A549 (cell line): ENCODE results near the gene ENO3. TPM values are rescaled to one million over a fixed set of nuclear protein-coding genes. Genes with fewer than 3 reads are reported as not detected.
A peak's percentile ranks its signal among the peaks of the same experiment; 100 is the strongest.
"Not testable (repeated sequence)": the region's sequence is repeated elsewhere in the genome, so short reads cannot be mapped to it uniquely, and the experiment has no call there.

ENCODE experiments used
- ATAC-seq, 2 experiments: fragments of 200-7000 bp in 1 of 2; fragments of >200 bp in 1 of 2; cut with Nextera tagmentation in 1 of 2; cut with Tn5 transposase in 1 of 2; 3 replicates each; pipeline versions ENCODE4 v1.8.0 to v1.9.1; 2018 to 2020; ENCODE audit warnings: mild to moderate bottlenecking in 1 of 2, moderate library complexity in 1 of 2
- CTCF ChIA-PET: fragments of 300-600 bp; sonication (Branson Sonifier 250); formaldehyde crosslinking; extraction: SDS; loops from one replicate; lab custom pipeline; 2021; ENCODE audit warnings: antibody characterized with exemption, inconsistent platforms; lab: Yijun Ruan, JAX
- POLR2A ChIA-PET: fragments of 350-600 bp; formaldehyde crosslinking; extraction: SDS; loops from one replicate; lab custom pipeline; 2021; ENCODE audit warnings: antibody characterized with exemption, inconsistent platforms; lab: Yijun Ruan, JAX
- DNase-seq, 2 experiments: peaks; one replicate each; pipeline versions ENCODE4 v3.0.0 to v3.0.0-alpha.2; 2011 to 2016; ENCODE audit warnings: low read depth in 1 of 2, low spot score in 1 of 2
- FAIRE-seq: peaks from 2 replicates; lab custom pipeline; 2011; peaks lifted over from hg19 to GRCh38; lab: Jason Lieb, UNC
- H3K27ac ChIP-seq, 2 experiments: fragments of >200 bp; sonication (Bioruptor Twin); formaldehyde crosslinking; 3 replicates each; pipeline ENCODE4 v1.5.1; 2016 to 2017
- H3K4me1 ChIP-seq: fragments of >200 bp; sonication (Bioruptor Twin); formaldehyde crosslinking; 3 replicates; pipeline ENCODE4 v1.6.1; 2016
- H3K4me2 ChIP-seq: fragments of >200 bp; sonication (Bioruptor Twin); formaldehyde crosslinking; 3 replicates; pipeline ENCODE4 v1.6.1; 2016
- H3K4me3 ChIP-seq: fragments of >200 bp; sonication (Bioruptor Twin); formaldehyde crosslinking; 3 replicates; pipeline ENCODE4 v1.5.1; 2016
- H3K9me3 ChIP-seq: fragments of >200 bp; sonication (Bioruptor Twin); formaldehyde crosslinking; 3 replicates; pipeline ENCODE4 v1.6.1; 2016
- CBX2 ChIP-seq: fragments of 200-600 bp; sonication (generic); IDR thresholded peaks from 2 replicates; pipeline ENCODE4 v1.6.1; 2016; ENCODE audit warnings: low read depth, mild to moderate bottlenecking, borderline replicate concordance
- CEBPB ChIP-seq, 2 experiments: fragments of >200 bp in 1 of 2; sonication (Bioruptor Twin) in 1 of 2; formaldehyde crosslinking in 1 of 2; IDR thresholded peaks; 2 replicates each; pipeline ENCODE4 v1.6.1; 2012 to 2016
- CHD4 ChIP-seq: fragments of 200-600 bp; sonication (generic); IDR thresholded peaks from 2 replicates; pipeline ENCODE4 v1.6.1; 2016; ENCODE audit warnings: antibody characterized with exemption, mild to moderate bottlenecking, borderline replicate concordance
- CTCF ChIP-seq: fragments of >200 bp; sonication (Bioruptor Twin); formaldehyde crosslinking; IDR thresholded peaks from 3 replicates; pipeline ENCODE4 v1.5.1; 2016
- FOSL2 ChIP-seq, 2 experiments: fragments of 450-650 bp in 1 of 2; fragments of >200 bp in 1 of 2; sonication (Bioruptor Twin) in 1 of 2; formaldehyde crosslinking; IDR thresholded peaks; 2 replicates each; pipeline versions ENCODE4 v1.5.0 to v1.6.1; 2016 to 2020; ENCODE audit warnings: mild to moderate bottlenecking in 1 of 2, moderate library complexity in 1 of 2
- HES2 ChIP-seq: fragments of >200 bp; sonication (Bioruptor Twin); formaldehyde crosslinking; IDR thresholded peaks from 2 replicates; pipeline ENCODE4 v1.6.1; 2016
- HOXB13 ChIP-seq: fragments of 250-450 bp; sonication (Bioruptor Pico); IDR thresholded peaks from 2 replicates; pipeline ENCODE4 v1.5.0; 2020; ENCODE audit warnings: low read depth, mild to moderate bottlenecking, moderate library complexity
- KDM1A ChIP-seq: fragments of 200-600 bp; sonication (generic); IDR thresholded peaks from 2 replicates; pipeline ENCODE4 v1.6.1; 2016; ENCODE audit warnings: low read depth, mild to moderate bottlenecking
- KDM5A ChIP-seq: fragments of 200-600 bp; sonication (generic); IDR thresholded peaks from 2 replicates; pipeline ENCODE4 v1.6.1; 2016; ENCODE audit warnings: antibody characterized with exemption, mild to moderate bottlenecking
- MAX ChIP-seq: IDR thresholded peaks from 2 replicates; pipeline ENCODE4 v1.6.1; 2012
- MAZ ChIP-seq: fragments of 150-350 bp; IDR thresholded peaks from 2 replicates; pipeline ENCODE4 v1.6.1; 2014; ENCODE audit warnings: antibody characterized with exemption, low read depth, low read length, borderline replicate concordance
- SMC3 ChIP-seq: fragments of >200 bp; sonication (Bioruptor Twin); formaldehyde crosslinking; IDR thresholded peaks from 3 replicates; pipeline ENCODE4 v1.6.1; 2018; ENCODE audit warnings: inconsistent platforms
- TFCP2L1 ChIP-seq: fragments of 250-450 bp; sonication (Bioruptor Pico); IDR thresholded peaks from 2 replicates; pipeline ENCODE4 v1.5.0; 2021; ENCODE audit warnings: mild to moderate bottlenecking
- TP53 ChIP-seq: fragments of 250-450 bp; sonication (Bioruptor Pico); IDR thresholded peaks from 2 replicates; pipeline ENCODE4 v1.5.0; 2021; ENCODE audit warnings: mild to moderate bottlenecking, moderate library complexity
- USF2 ChIP-seq: fragments of 450-650 bp; IDR thresholded peaks from 2 replicates; pipeline ENCODE4 v1.6.1; 2014; ENCODE audit warnings: antibody characterized with exemption
- WGBS: methylation state at CpG from one replicate; pipeline ENCODE4 v1.1.6; 2017; ENCODE audit errors: missing lambda C conversion rate; 5-methylcytosine and 5-hydroxymethylcytosine counted together
- polyA plus RNA-seq, 4 experiments: library from polyadenylated mRNA; depleted of rRNA in 3 of 4; stranded (reverse); fragments of >200 nt; fragmentation: RNase III in 1 of 4; extraction: RNeasy Plus Mini Kit Qiagen cat#74134 plus additional on column Dnase treatment in 1 of 4; gene quantifications; 2 replicates in 3 of 4; 3 replicates in 1 of 4; pipeline ENCODE4 v1.2.3, GENCODE V29; 2011 to 2017

The ENO3 gene
- polyA plus RNA-seq, 2 of the 4 experiments (the other 2 are of a cell fraction) = 52.5 to 109 TPM

- no peak for TF ChIP-seq CBX2
- TF ChIP-seq TP53 (CRISPR knock-in tag) = no peak
- TF ChIP-seq FOSL2 (IDR thresholded peaks at IDR 0.05) = no peak
- TF ChIP-seq FOSL2 (CRISPR knock-in tag; IDR thresholded peaks at IDR 0.05) = 0 out of 2 replicates have a peak, but pooled peaks have one; percentile 4
- no peak for TF ChIP-seq KDM5A
- TF ChIP-seq SMC3 = peak; percentile 86
- peak; percentile 85 for TF ChIP-seq CTCF
- no peak for TF ChIP-seq USF2
- no peak for TF ChIP-seq HOXB13 (CRISPR knock-in tag)
- TF ChIP-seq TFCP2L1 = no peak
- 0 out of 2 replicates have a peak, but pooled peaks have one; percentile 23 for TF ChIP-seq MAX
Observed at GRCh38 chr17:4908711-4909496, 42.0 kb upstream of the ENO3 start (continued).

GRCh38 chr17:4913994-4914393, 36.9 kb upstream of the ENO3 start:
- FAIRE-seq = no peak
- CTCF ChIA-PET = interaction anchor here (0.6 to 4.0 kb wide), 12 partner anchors 9 to 204 kb away, joined by 3 to 21 read pairs (median 4); partner anchors contain the start of genes ARRB2, CHRNE, RNF167 and SLC25A11

GRCh38 chr17:4914551-4914950, 36.4 kb upstream of the ENO3 start:
- H3K4me1 ChIP-seq, H3K4me2 ChIP-seq, H3K9me3 ChIP-seq, DNase-seq, H3K4me3 ChIP-seq, ATAC-seq, H3K27ac ChIP-seq, FAIRE-seq, POLR2A ChIA-PET: not testable (repeated sequence)
- CTCF ChIA-PET = interaction anchor here (0.7 to 4.0 kb wide), 6 partner anchors 9 to 205 kb away, joined by 3 to 21 read pairs (median 4); partner anchors contain the start of genes ARRB2 and CHRNE
- 87% methylated on average over 4 of the region's 4 CpGs for WGBS

More at GRCh38 chr17:4913994-4914393, 36.9 kb upstream of the ENO3 start:
- ATAC-seq (no peak), DNase-seq (no peak)
- no peak for TF ChIP-seq MAZ
- TF ChIP-seq, all 56 proteins: peak for 0
- Histone ChIP-seq H3K9me3 (no peaks in the 10 kb centered on the region), H3K4me3 (no peak overlapping the region), H3K4me2 (no peak overlapping the region), H3K27ac (no peak overlapping the region), H3K4me1 (peaks cover 9% of the 10 kb centered on the region; the same call in 2 of the 3 replicates)
- POLR2A ChIA-PET = interaction anchor here (1.0 kb wide), 1 partner anchor 26 kb away, joined by 5 read pairs; the partner anchor contains the start of genes RNF167 and SLC25A11
- 82% methylated on average over 1 of the region's 1 CpG for WGBS

GRCh38 chr17:4919511-4920047, 31.3 kb upstream of the ENO3 start:
- H3K4me2 ChIP-seq = no peak overlapping the region
- no peak overlapping the region for H3K4me3 ChIP-seq
- H3K9me3 ChIP-seq = no peaks in the 10 kb centered on the region
- H3K27ac ChIP-seq = no peak overlapping the region
- FAIRE-seq (peak; percentile 7), DNase-seq (no peak), ATAC-seq (peak; percentile 45 to 73; a peak in 5 of 6 replicates)
- H3K4me1 ChIP-seq = 0 out of 3 replicates have a peak, but pooled peaks cover 4% of the 10 kb centered on the region
- TF ChIP-seq HES2 = no peak
- no peak for TF ChIP-seq CEBPB (IDR thresholded peaks at IDR 0.05)
- no peak for TF ChIP-seq KDM1A
- TF ChIP-seq MAZ = no peak
- no peak for TF ChIP-seq CHD4
- ChIA-PET POLR2A (interaction anchor here (2.1 kb wide), 1 partner anchor 20 kb away, joined by 9 read pairs; the partner anchor contains the start of genes RNF167 and SLC25A11), CTCF (interaction anchor here (0.7 to 3.7 kb wide), 10 partner anchors 10 to 353 kb away, joined by 3 to 37 read pairs (median 4); partner anchors contain the start of genes CAMTA2, CHRNE, RNF167 and SLC25A11)
- 83% methylated on average over 8 of the region's 8 CpGs for WGBS
